Caco-2 (cell line): Measurements from ENCODE around the gene SLC6A5. TPM values are rescaled to one million over a fixed set of nuclear protein-coding genes. Genes with fewer than 3 reads are reported as not detected.
"Not testable (repeated sequence)": the region's sequence is repeated elsewhere in the genome, so short reads cannot be mapped to it uniquely, and the experiment has no call there.

Source experiments
- BruUV-seq: library from RNA; stranded (reverse); fragments of 400-500 nt; replicated peaks from 2 replicates; lab custom pipeline; 2021; lab: Mats Ljungman, UMichigan
- CTCF ChIA-PET: fragments of 300-600 bp; sonication (Branson Sonifier 250); formaldehyde crosslinking; loops from one replicate; lab custom pipeline; 2022; ENCODE audit warnings: antibody characterized with exemption; lab: Charles Lee
- POLR2A ChIA-PET: fragments of 300-600 bp; sonication (Branson Sonifier 250); formaldehyde crosslinking; loops from one replicate; lab custom pipeline; 2022; ENCODE audit warnings: antibody characterized with exemption; lab: Charles Lee
- DNase-seq, 2 experiments: peaks; one replicate each; pipeline versions ENCODE4 v3.0.0 to v3.0.0-alpha.2; 2020 to 2022
- H3K27me3 ChIP-seq: replicated peaks from 2 replicates; pipeline ENCODE4 v1.6.0; 2011; ENCODE audit warnings: low read length; ENCODE audit not compliant: control insufficient read depth, insufficient read depth
- H3K36me3 ChIP-seq: 2 replicates; pipeline ENCODE4 v1.5.1; 2011; ENCODE audit warnings: low read length; ENCODE audit not compliant: control insufficient read depth, insufficient read depth
- H3K4me1 ChIP-seq: fragments of 250-450 bp; sonication (Bioruptor Pico); 2 replicates; pipeline ENCODE4 v1.5.1; 2020; ENCODE audit warnings: mild to moderate bottlenecking
- H3K4me3 ChIP-seq: 2 replicates; pipeline ENCODE4 v1.5.1; 2011; ENCODE audit warnings: low read depth, mild to moderate bottlenecking, control low read depth, low read length
- H3K9me3 ChIP-seq: fragments of 250-450 bp; sonication (Bioruptor Pico); 2 replicates; pipeline ENCODE4 v1.5.1; 2020; ENCODE audit warnings: mild to moderate bottlenecking, moderate library complexity
- H3K27ac Mint-ChIP-seq: one replicate; pipeline ENCODE4 v1.8.0; 2022; ENCODE audit warnings: mixed read lengths; ENCODE audit not compliant: unreplicated experiment
- H3K27me3 Mint-ChIP-seq: one replicate; pipeline ENCODE4 v1.8.0; 2022; ENCODE audit warnings: mixed read lengths; ENCODE audit not compliant: insufficient read depth, unreplicated experiment
- H3K36me3 Mint-ChIP-seq: one replicate; pipeline ENCODE4 v1.8.0; 2022; ENCODE audit warnings: mild to moderate bottlenecking, mixed read lengths; ENCODE audit not compliant: insufficient read depth, unreplicated experiment
- H3K4me1 Mint-ChIP-seq: one replicate; pipeline ENCODE4 v1.8.0; 2022; ENCODE audit warnings: low read depth, mixed read lengths; ENCODE audit not compliant: unreplicated experiment
- H3K4me3 Mint-ChIP-seq: one replicate; pipeline ENCODE4 v1.8.0; 2022; ENCODE audit warnings: mild to moderate bottlenecking, moderate library complexity, mixed read lengths; ENCODE audit not compliant: unreplicated experiment
- H3K9me3 Mint-ChIP-seq: one replicate; pipeline ENCODE4 v1.8.0; 2022; ENCODE audit warnings: mixed read lengths; ENCODE audit not compliant: unreplicated experiment
- CTCF ChIP-seq, 2 experiments: fragments of 200-600 bp in 1 of 2; IDR thresholded peaks; 1 replicate in 1 of 2; 2 replicates in 1 of 2; pipeline versions ENCODE4 v1.5.1 to v1.8.0; 2011 to 2022; ENCODE audit warnings: antibody characterized with exemption in 1 of 2, control low read depth in 1 of 2, inconsistent platforms in 1 of 2, low read depth in 1 of 2, low read length in 1 of 2, mild to moderate bottlenecking in 1 of 2, moderate library complexity in 1 of 2; ENCODE audit not compliant: insufficient read depth in 1 of 2, severe bottlenecking in 1 of 2, unreplicated experiment in 1 of 2
- intact Hi-C: fragments of 100-400 bp; cut with micrococcal nuclease; formaldehyde crosslinking; loops from one replicate; pipeline ENCODE4 v1.10.0; 2022; ENCODE audit not compliant: unreplicated experiment
- total RNA-seq: library from RNA; stranded (reverse); gene quantifications from 2 replicates; pipeline ENCODE4 v1.2.3, GENCODE V29; 2022

Gene SLC6A5
- total RNA-seq, 1 experiment from 2014 or later: not detected

- Mint-ChIP-seq H3K27me3 (peaks cover 12% of the 10 kb centered on the region), H3K27ac (no peak overlapping the region), H3K4me3 (no peak overlapping the region), H3K9me3 (no peaks in the 10 kb centered on the region), H3K4me1 (no peaks in the 10 kb centered on the region), H3K36me3 (no peaks in the 10 kb centered on the region)
- Histone ChIP-seq H3K4me1 (no peaks in the 10 kb centered on the region), H3K27me3 (no peaks in the 10 kb centered on the region), H3K36me3 (no peaks in the 10 kb centered on the region), H3K9me3 (no peaks in the 10 kb centered on the region), H3K4me3 (no peak overlapping the region)
- CTCF ChIA-PET: no interaction called here
- TF ChIP-seq CTCF (IDR thresholded peaks at IDR 0.05; ENCODE audit: insufficient read depth in 1 of 2, low read depth in 1 of 2, low read length in 1 of 2, severe bottlenecking in 1 of 2, unreplicated experiment in 1 of 2): no peak
- BruUV-seq: no TSS peak
- POLR2A ChIA-PET: no interaction called here
- intact Hi-C loops: no loop called here
- no peak for DNase-seq
Measured at GRCh38 chr11:20566591-20567434, 32.6 kb upstream of the SLC6A5 start.

GRCh38 chr11:20579725-20580124 lies 19.7 kb upstream of the SLC6A5 start:
- H3K4me3 ChIP-seq, BruUV-seq, H3K27me3 ChIP-seq, POLR2A ChIA-PET, H3K27ac Mint-ChIP-seq, H3K4me1 ChIP-seq, H3K4me3 Mint-ChIP-seq, H3K9me3 Mint-ChIP-seq, H3K36me3 Mint-ChIP-seq, DNase-seq, intact Hi-C loops, CTCF ChIA-PET, H3K4me1 Mint-ChIP-seq, H3K9me3 ChIP-seq, H3K36me3 ChIP-seq: not testable (repeated sequence)
- peaks cover 10% of the 10 kb centered on the region for H3K27me3 Mint-ChIP-seq

GRCh38 chr11:20583201-20583600 lies 16.2 kb upstream of the SLC6A5 start:
- Histone ChIP-seq H3K4me3 (no peak overlapping the region), H3K9me3 (no peaks in the 10 kb centered on the region), H3K4me1 (no peaks in the 10 kb centered on the region), H3K36me3 (no peaks in the 10 kb centered on the region), H3K27me3 (no peaks in the 10 kb centered on the region)
- Mint-ChIP-seq H3K4me3 (no peak overlapping the region), H3K36me3 (no peaks in the 10 kb centered on the region), H3K4me1 (no peaks in the 10 kb centered on the region), H3K27ac (no peak overlapping the region), H3K27me3 (peaks cover 2% of the 10 kb centered on the region), H3K9me3 (no peaks in the 10 kb centered on the region)
- CTCF ChIA-PET: no interaction called here
- no peak for DNase-seq
- intact Hi-C loops: no loop called here
- POLR2A ChIA-PET: no interaction called here
- no peak for TF ChIP-seq CTCF (IDR thresholded peaks at IDR 0.05; ENCODE audit: insufficient read depth in 1 of 2, low read depth in 1 of 2, low read length in 1 of 2, severe bottlenecking in 1 of 2, unreplicated experiment in 1 of 2)
- BruUV-seq: no TSS peak
